Uterus (tissue), 2 donors: ENCODE measurements around the gene FASTKD3.

ENCODE experiments used
- CTCF ChIP-seq, 4 experiments: fragments of 200-600 bp in 2 of 4; fragments of 450-650 bp in 2 of 4; sonication (generic) in 2 of 4; IDR thresholded peaks; one replicate each; pipeline ENCODE4 v1.5.1; 2016 to 2019; ENCODE audit warnings: antibody characterized with exemption in 4 of 4, mild to moderate bottlenecking in 2 of 4, moderate library complexity in 1 of 4
- POLR2A ChIP-seq, 2 donors: fragments of 450-650 bp; IDR thresholded peaks; one replicate each; pipeline ENCODE4 v1.6.1; 2016; ENCODE audit warnings: antibody characterized with exemption in 2 of 2, mild to moderate bottlenecking in 1 of 2, moderate library complexity in 1 of 2

GRCh38 chr5:7871653-7872052, 2.8 kb upstream of the FASTKD3 start:
- no peak for TF ChIP-seq CTCF (IDR thresholded peaks at IDR 0.05)
- no peak for TF ChIP-seq POLR2A (IDR thresholded peaks at IDR 0.05)
